ENCODE data around the gene MYRIP. TPM values are rescaled to one million over a fixed set of nuclear protein-coding genes. Genes with fewer than 3 reads are reported as not detected.

The MYRIP gene
- total RNA-seq, 4 donors from 2014 or later: 3.5 to 31.1 (median 12.1) TPM

DNA sequence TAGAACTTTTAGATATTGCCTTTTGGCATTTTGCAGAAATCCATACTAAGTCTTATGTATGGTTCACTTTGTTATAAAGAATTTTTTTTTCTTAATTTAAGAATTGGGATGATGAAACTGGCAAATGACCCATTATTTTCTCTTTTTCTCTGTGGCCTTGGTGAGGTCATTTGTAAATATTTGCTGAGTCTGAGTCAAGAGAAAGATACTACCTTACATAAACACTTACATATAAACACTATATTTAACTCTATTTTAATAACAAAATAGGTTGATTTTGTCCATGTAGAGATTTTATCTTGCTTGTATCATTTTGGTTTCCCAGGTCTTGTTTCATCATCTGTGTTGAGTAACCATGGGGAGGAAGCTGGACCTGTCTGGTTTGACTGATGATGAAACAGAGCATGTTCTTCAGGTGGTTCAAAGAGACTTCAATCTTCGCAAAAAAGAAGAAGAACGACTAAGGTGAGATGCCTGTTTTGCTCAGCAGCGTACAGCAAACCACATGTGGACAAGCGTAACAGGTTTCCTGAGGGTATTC, 91.1 kb downstream of the MYRIP start:
- no peak overlapping the region for H3K4me3 ChIP-seq
- H3K27ac ChIP-seq: no peak overlapping the region
- no peaks in the 10 kb centered on the region for H3K27me3 ChIP-seq
- TF ChIP-seq, protein P1, sequence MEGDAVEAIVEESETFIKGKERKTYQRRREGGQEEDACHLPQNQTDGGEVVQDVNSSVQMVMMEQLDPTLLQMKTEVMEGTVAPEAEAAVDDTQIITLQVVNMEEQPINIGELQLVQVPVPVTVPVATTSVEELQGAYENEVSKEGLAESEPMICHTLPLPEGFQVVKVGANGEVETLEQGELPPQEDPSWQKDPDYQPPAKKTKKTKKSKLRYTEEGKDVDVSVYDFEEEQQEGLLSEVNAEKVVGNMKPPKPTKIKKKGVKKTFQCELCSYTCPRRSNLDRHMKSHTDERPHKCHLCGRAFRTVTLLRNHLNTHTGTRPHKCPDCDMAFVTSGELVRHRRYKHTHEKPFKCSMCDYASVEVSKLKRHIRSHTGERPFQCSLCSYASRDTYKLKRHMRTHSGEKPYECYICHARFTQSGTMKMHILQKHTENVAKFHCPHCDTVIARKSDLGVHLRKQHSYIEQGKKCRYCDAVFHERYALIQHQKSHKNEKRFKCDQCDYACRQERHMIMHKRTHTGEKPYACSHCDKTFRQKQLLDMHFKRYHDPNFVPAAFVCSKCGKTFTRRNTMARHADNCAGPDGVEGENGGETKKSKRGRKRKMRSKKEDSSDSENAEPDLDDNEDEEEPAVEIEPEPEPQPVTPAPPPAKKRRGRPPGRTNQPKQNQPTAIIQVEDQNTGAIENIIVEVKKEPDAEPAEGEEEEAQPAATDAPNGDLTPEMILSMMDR (IDR thresholded peaks at IDR 0.05): no peak
- no peak for TF ChIP-seq POLR2A (IDR thresholded peaks at IDR 0.05)
- no peak for DNase-seq
- intact Hi-C loops (cut with DNase I; ENCODE audit: low total_unique reads): no loop called here
- no peaks in the 10 kb centered on the region for H3K36me3 ChIP-seq
- no peaks in the 10 kb centered on the region for H3K9me3 ChIP-seq
- H3K4me1 ChIP-seq: no peaks in the 10 kb centered on the region

DNA sequence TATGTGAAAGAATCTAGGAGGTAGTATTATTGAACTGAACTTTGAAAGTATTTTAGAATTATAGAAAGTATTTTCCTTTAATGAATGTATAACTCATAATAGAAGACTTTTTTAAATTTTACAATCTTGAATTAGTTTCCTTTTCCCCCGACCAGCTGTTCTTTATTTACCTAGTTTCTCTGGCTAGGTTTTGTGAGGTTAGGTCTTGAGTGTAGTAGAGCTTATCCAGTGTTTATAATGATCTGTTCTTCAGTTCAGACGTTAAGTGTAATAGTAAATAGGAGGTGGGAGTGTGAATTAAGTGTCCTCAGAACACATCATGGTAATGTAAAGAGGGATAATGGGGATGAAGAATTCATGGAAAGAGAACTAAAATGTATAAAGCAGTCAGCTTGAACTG, 93.8 kb downstream of the MYRIP start:
- no peak for DNase-seq
- no peaks in the 10 kb centered on the region for H3K36me3 ChIP-seq
- no peaks in the 10 kb centered on the region for H3K4me1 ChIP-seq
- intact Hi-C loops (cut with DNase I; ENCODE audit: low total_unique reads): no loop called here
- no peak overlapping the region for H3K27ac ChIP-seq
- TF ChIP-seq POLR2A (IDR thresholded peaks at IDR 0.05): no peak
- TF ChIP-seq, protein P1 (IDR thresholded peaks at IDR 0.05): no peak
- H3K9me3 ChIP-seq: no peaks in the 10 kb centered on the region
- H3K4me3 ChIP-seq: no peak overlapping the region
- no peaks in the 10 kb centered on the region for H3K27me3 ChIP-seq

DNA sequence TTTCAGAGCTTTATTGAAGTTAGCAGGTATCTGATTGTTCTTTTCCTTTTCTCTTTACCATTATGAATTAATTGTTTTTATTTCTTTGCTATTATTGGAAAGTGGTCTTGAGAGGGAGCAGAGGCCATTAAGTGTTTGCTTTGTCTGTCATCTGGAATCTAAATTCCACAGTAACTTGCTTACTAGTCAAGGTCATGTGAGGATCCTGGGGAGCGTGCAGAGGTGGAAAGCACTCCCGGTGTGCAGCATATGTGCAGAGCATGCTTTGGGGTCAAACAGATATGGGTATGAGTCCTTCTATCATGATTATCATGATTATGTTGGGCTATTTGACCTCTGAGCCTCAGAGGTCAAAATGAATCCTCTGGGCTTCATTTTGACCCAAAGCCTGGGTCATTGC, 96.4 kb downstream of the MYRIP start:
- no peak for TF ChIP-seq POLR2A (IDR thresholded peaks at IDR 0.05)
- TF ChIP-seq, protein P1 (IDR thresholded peaks at IDR 0.05): no peak
- no peak overlapping the region for H3K27ac ChIP-seq
- no peak overlapping the region for H3K4me3 ChIP-seq
- H3K36me3 ChIP-seq: no peaks in the 10 kb centered on the region
- DNase-seq: no peak
- no peaks in the 10 kb centered on the region for H3K9me3 ChIP-seq
- H3K27me3 ChIP-seq: no peaks in the 10 kb centered on the region
- intact Hi-C loops (cut with DNase I; ENCODE audit: low total_unique reads): no loop called here
- no peaks in the 10 kb centered on the region for H3K4me1 ChIP-seq

DNA sequence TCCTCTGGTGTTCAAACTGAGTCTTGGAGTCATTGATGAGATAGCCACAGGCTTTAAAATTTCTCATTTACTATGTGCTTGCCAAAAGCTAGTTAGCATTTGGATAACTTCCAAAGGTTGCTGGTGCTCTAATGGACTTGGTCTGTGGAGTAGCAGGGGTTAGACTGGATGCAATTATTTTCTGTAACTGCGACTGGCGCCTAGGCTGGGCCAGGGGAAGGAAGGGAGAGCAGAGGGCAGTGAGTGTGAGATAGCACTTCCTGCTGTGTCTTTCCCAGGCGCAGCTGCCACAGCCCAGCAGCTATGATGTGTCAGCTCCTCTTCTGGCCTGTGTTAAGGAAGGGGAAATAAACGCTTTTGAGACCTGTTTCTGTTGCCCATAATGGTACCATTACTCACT, 98.6 kb downstream of the MYRIP start:
- no peak for TF ChIP-seq POLR2A (IDR thresholded peaks at IDR 0.05)
- TF ChIP-seq, protein P1 (IDR thresholded peaks at IDR 0.05): no peak
- peaks cover 0 to 6% of the 10 kb centered on the region in 2 donors for H3K4me1 ChIP-seq
- H3K36me3 ChIP-seq: no peaks in the 10 kb centered on the region
- DNase-seq: peak in 1 of 2 donors; percentile 51
- H3K4me3 ChIP-seq: no peak overlapping the region
- peak overlapping the region in 1 of 2 donors; percentile 12 for H3K27ac ChIP-seq
- intact Hi-C loops (cut with DNase I; ENCODE audit: low total_unique reads): no loop called here
- H3K9me3 ChIP-seq: no peaks in the 10 kb centered on the region
- H3K27me3 ChIP-seq: no peaks in the 10 kb centered on the region

DNA sequence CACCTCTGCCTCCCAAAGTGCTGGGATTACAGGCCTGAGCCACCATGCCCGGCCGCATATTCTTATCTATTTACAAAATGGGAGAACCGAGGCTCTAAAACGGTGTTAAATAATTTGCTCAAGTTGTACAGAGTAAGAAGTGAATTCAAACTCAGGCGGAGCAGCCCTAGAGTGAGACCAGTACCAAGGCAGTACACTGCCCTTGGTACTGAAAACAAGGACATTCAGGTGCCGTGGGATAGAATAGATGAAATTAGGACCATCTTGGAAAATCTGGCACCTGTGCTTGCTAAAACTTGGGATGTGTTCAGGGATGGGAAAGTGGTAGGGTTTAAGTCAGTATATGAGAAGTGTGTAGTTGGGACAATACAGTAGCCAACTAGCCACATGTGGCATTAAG, 100.7 kb downstream of the MYRIP start:
- DNase-seq: no peak
- intact Hi-C loops (cut with DNase I; ENCODE audit: low total_unique reads): no loop called here
- Histone ChIP-seq H3K4me3 (no peak overlapping the region), H3K36me3 (no peaks in the 10 kb centered on the region), H3K27me3 (no peaks in the 10 kb centered on the region), H3K4me1 (peaks cover 0 to 6% of the 10 kb centered on the region in 2 donors), H3K9me3 (no peaks in the 10 kb centered on the region), H3K27ac (no peak overlapping the region)
- TF ChIP-seq, protein P1 (IDR thresholded peaks at IDR 0.05): no peak
- no peak for TF ChIP-seq POLR2A (IDR thresholded peaks at IDR 0.05)

All from uterus (tissue), 4 donors.